ENCODE measurements around the gene SPINK7. TPM values are rescaled to one million over a fixed set of nuclear protein-coding genes. Genes with fewer than 3 reads are reported as not detected.
"Not testable (repeated sequence)": the region's sequence is repeated elsewhere in the genome, so short reads cannot be mapped to it uniquely, and the experiment has no call there.

The SPINK7 gene
- not detected for polyA plus RNA-seq (2012; ENCODE audit: missing spikeins)

DNA sequence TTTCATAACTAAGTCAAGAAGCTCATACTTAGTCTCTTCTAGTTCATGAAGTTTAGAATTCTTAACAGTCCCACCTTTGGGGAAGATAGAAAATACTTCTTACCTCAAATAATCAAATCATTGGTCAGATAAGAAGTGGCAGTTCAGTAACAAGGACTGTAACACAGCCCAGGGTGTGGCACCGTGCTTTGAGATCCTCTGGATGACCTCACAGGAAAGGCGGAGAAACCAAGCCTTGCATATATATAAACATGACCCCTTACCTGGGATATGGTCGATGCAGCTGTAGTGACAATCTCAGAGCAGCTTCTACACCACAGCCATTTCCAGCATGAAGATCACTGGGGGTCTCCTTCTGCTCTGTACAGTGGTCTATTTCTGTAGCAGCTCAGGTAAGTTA, at the start of gene SPINK7:
Gene SPINK7 (plus strand): TSS at position 271 of the 400 bp plus-strand sequence. CDS start 61 bp downstream, at position 332.
- TF ChIP-seq POLR2A (IDR thresholded peaks at IDR 0.05; ENCODE audit: low read depth, low read length) (no peak), POLR2AphosphoS5 (IDR thresholded peaks at IDR 0.05; ENCODE audit: low read depth, low read length) (no peak), TAF1 (IDR thresholded peaks at IDR 0.05; ENCODE audit: borderline replicate concordance, low read depth, low read length) (no peak)
- FAIRE-seq (no peak), DNase-seq (ENCODE audit: insufficient read length) (no peak)

DNA sequence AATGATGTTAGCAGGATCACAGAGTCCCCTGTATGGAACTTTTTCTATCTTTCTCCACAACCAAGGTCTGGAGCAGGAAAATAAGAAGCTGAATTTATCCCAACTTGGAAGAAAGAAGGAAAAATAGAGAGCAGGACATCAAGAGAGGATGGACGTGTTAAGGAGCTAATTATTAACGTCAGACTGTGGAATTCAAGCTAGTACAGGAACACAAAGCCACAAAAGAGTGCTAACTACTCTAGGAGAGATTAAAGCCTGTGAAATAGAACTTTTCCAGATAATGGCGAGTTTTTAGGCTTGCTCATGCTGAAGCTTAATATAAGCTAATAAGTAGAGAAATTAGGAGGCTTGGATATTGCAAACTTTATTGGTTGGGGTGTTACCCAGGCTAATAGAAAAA, 44.3 kb upstream of the SPINK7 start:
- DNase-seq (ENCODE audit: insufficient read length) (no peak), FAIRE-seq (no peak)
- no peak for TF ChIP-seq TAF1 (IDR thresholded peaks at IDR 0.05; ENCODE audit: borderline replicate concordance, low read depth, low read length)
- no peak for TF ChIP-seq POLR2AphosphoS5 (IDR thresholded peaks at IDR 0.05; ENCODE audit: low read depth, low read length)
- no peak for TF ChIP-seq POLR2A (IDR thresholded peaks at IDR 0.05; ENCODE audit: low read depth, low read length)

DNA sequence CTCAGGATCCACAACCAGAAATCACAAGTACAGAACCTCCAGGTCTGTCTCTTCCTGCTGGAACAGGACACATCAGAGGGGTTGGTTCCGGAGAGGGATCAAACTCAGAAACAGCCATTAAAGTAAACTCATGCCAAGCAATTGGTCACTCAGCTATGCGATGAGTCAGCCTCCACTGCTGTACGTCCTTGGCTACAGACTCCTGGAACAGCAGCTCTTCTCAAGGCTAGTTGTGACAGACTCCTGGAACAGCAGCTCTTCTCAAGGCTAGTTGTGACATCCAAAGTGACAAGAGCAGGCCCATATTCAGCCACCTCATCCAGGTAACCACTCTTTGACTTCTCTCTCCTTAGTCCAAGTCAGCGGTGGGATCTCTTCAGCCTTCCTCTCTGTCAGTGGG, 43.7 kb upstream of the SPINK7 start, which contains the start of gene SPINK13:
Gene SPINK13 (plus strand): TSS at position 229 of the 400 bp plus-strand sequence. CDS start 1,279 bp downstream, outside the sequence.
- FAIRE-seq = no peak
- TF ChIP-seq POLR2A (IDR thresholded peaks at IDR 0.05; ENCODE audit: low read depth, low read length) (no peak), TAF1 (IDR thresholded peaks at IDR 0.05; ENCODE audit: borderline replicate concordance, low read depth, low read length) (no peak), POLR2AphosphoS5 (IDR thresholded peaks at IDR 0.05; ENCODE audit: low read depth, low read length) (no peak)
- DNase-seq (ENCODE audit: insufficient read length) = no peak

DNA sequence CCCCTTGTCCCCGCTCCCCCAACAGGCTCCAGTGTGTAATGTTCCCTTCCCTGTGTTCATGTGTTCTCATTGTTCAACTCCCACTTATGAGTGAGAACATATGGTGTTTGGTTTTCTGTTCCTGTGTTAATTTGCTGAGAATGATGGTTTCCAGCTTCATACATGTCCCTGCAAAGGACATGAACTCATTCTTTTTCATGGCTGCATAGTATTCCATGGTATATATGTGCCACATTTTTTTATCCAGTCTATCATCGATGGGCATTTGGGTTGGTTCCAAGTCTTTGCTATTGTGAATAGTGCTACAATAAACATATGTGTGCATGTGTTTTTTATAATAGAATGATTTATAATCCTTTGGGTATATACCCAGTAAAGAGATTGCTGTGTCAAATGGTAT, 37.1 kb upstream of the SPINK7 start:
- DNase-seq (ENCODE audit: insufficient read length); FAIRE-seq: not testable (repeated sequence)

DNA sequence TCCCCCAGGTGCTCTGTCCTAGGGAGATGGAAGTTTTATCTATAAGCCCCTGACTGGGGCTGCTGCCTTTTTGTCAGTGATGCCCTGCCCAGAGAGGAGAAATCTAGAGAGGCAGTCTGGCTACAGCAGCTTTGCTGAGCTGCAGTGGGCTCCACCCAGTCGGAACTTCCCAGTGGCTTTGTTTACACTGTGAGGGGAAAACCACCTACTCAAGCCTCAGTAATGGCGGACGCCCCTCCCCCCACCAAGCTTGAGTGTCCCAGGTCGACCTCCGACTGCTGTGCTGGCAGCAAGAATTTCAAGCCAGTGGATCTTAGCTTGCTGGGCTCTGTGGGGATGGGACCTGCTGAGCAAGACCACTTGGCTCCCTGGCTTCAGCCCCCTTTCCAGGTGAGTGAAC, 31.3 kb upstream of the SPINK7 start:
- not testable (repeated sequence) for FAIRE-seq

DNA sequence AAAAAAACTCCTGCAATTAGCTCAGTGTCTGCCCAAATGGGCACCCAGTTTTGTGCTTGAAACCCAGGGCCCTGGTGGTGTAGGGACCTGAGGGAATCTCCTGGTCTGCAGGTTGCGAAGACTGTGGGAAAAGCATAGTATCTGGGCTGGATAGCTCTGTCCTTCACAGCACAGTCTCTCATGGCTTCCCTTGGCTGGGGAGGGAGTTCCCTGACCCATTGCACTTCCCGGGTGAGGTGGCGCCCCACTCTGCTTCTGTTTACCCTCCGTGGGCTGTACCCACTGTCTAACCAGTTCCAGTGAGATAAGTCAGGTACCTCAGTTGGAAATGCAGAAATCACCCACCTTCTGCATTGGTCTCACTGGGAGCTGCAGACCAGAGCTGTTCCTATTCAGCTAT, 30.9 kb upstream of the SPINK7 start:
- DNase-seq (ENCODE audit: insufficient read length); FAIRE-seq: not testable (repeated sequence)

More for the DNA sequence above, 31.3 kb upstream of the SPINK7 start:
- not testable (repeated sequence) for DNase-seq (ENCODE audit: insufficient read length)

DNA sequence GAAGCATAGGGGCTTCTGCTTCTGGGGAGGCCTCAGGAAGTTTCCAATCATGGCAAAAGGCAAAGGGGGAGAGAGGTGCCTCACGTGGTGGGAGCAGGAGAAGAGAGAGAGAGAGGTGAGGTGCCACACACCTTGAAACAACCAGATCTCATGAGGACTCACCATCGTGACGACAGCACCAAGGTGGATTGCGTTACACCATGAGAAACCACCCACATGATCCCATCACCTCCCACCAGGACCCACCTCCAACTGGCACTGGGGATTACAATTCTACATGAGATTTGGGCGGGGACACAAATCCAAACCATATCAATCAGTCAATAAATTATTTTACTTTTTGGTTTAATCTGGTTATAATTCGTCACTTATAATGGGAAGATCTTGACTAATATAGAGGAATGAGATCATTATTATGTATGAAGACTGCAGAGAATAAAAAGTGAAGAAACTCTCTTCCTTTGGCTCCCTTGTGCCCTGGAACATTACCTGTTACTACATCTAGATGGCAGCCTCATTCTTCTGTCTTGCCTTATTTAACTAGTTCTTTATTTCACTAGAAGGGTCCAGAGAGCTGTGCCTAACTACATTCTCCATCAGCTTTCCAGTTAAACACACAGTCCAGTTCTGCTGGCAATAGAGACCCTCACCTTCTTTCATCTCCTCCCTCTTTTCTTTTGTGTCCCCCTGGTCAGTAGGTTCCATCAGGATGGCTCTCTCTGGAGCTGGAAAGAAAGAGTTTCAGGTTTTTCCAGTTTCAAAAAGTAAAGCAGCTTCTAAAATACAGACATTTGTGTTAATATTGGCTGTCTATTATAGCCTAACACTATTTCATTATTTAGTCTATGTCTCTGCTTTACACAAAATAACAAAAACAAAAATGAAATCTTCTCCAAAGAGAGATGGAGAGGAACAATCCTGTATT, 21.7 kb upstream of the SPINK7 start:
- DNase-seq (ENCODE audit: insufficient read length) (no peak), FAIRE-seq (no peak)
- TF ChIP-seq TAF1 (IDR thresholded peaks at IDR 0.05; ENCODE audit: borderline replicate concordance, low read depth, low read length) = no peak
- no peak for TF ChIP-seq POLR2A (IDR thresholded peaks at IDR 0.05; ENCODE audit: low read depth, low read length)
- TF ChIP-seq POLR2AphosphoS5 (IDR thresholded peaks at IDR 0.05; ENCODE audit: low read depth, low read length) = no peak

DNA sequence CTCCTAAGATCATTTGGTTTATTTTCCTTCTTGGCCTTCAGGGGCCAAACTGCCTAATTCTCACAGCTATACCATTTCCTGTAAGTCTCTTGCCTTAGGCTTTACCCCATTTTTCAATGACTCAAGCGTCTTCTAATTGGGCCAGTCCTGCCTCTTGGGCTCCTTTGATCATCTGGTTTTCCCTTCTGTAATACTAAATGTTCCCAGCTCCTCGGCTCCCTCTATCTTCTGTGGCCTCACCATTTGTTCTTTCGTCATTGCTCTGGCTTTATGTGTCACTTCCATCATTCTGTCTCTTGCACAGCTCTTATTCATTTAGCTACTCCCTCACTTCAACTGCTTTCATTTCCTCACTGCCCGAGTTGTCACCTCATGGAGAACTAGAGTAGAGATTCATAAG, 14.5 kb upstream of the SPINK7 start:
- FAIRE-seq = no peak
- no peak for DNase-seq (ENCODE audit: insufficient read length)
- TF ChIP-seq TAF1 (IDR thresholded peaks at IDR 0.05; ENCODE audit: borderline replicate concordance, low read depth, low read length) (no peak), POLR2A (IDR thresholded peaks at IDR 0.05; ENCODE audit: low read depth, low read length) (no peak), POLR2AphosphoS5 (IDR thresholded peaks at IDR 0.05; ENCODE audit: low read depth, low read length) (no peak)

DNA sequence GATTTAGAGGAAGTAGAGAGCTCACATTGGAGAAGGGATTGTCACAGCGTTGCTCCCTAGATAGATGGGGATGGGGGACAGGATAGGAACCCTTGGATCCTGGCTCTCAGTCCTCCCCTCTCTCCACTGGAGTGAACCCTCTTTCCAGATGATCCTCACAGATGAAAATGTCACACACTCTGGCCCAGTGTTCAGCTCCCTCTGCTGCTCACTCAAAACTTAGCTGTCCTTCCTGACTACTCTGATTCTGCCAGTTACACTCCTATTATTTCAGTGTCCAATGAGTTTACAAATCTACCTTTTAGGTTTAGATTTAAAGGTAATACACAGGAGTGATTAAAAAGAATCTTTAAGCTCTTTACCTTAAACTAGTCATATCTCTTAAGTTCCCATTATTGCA, 5.8 kb upstream of the SPINK7 start:
- DNase-seq (ENCODE audit: insufficient read length) (no peak), FAIRE-seq (no peak)
- TF ChIP-seq POLR2A (IDR thresholded peaks at IDR 0.05; ENCODE audit: low read depth, low read length) = no peak
- TF ChIP-seq POLR2AphosphoS5 (IDR thresholded peaks at IDR 0.05; ENCODE audit: low read depth, low read length) = no peak
- TF ChIP-seq TAF1 (IDR thresholded peaks at IDR 0.05; ENCODE audit: borderline replicate concordance, low read depth, low read length) = no peak

DNA sequence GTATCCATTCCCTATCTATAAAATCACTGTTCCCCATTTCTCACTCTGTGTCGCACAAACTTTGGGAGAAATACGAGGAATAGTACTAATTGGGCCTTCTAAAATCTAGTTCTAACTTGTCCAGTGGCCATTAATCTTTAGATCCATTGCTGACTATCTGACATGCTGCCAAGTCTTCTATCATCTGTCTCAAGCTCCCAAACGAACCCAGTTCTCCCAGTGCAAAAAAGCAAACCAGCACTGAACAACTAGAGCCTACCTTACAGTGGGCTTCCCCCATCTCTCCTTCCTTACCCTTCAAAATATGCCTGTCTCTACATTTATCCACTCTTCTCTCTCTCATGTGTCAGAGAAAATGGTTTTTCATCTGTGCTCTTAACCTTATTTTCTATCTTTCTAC, 3.2 kb upstream of the SPINK7 start:
- DNase-seq (ENCODE audit: insufficient read length) (no peak), FAIRE-seq (no peak)
- TF ChIP-seq TAF1 (IDR thresholded peaks at IDR 0.05; ENCODE audit: borderline replicate concordance, low read depth, low read length) = no peak
- no peak for TF ChIP-seq POLR2A (IDR thresholded peaks at IDR 0.05; ENCODE audit: low read depth, low read length)
- no peak for TF ChIP-seq POLR2AphosphoS5 (IDR thresholded peaks at IDR 0.05; ENCODE audit: low read depth, low read length)

DNA sequence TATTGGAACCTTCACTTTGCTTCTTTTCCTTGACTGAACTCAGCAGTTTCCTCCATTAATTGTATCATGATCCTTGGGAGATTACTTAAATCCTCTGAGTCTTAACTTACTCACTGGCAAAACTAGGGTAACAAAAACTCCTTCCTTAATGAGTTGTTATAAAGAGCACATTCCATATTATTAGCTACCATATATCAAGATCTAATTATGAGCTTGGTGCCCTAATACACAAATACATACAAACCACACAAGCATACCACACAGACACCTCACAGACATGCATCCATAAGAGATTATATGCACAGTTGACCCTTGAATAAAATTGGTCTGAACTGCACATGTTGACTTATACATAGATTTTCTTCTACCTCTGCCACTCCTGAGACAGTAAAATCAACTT, 2.5 kb upstream of the SPINK7 start:
- no peak for TF ChIP-seq POLR2A (IDR thresholded peaks at IDR 0.05; ENCODE audit: low read depth, low read length)
- no peak for TF ChIP-seq TAF1 (IDR thresholded peaks at IDR 0.05; ENCODE audit: borderline replicate concordance, low read depth, low read length)
- no peak for TF ChIP-seq POLR2AphosphoS5 (IDR thresholded peaks at IDR 0.05; ENCODE audit: low read depth, low read length)
- no peak for FAIRE-seq

DNA sequence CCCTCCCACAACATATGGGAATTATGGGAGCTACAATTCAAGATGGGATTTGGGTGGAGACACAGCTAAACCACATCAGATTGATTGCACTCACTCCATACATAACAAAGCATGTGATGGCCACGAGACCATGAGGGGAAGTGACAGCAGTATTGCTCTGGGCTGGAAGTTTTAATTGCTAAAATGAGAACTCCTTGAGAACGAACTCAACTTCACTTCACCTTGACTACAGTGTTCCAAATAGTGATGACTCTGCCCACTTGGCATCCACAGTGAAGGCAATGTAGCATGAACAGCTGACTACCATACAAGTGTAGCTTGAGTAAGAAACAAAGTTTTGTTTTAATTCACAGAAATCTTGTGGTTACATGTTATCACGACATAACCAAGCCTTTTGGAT, 739 bp upstream of the SPINK7 start:
- DNase-seq (ENCODE audit: insufficient read length) = no peak
- no peak for TF ChIP-seq TAF1 (IDR thresholded peaks at IDR 0.05; ENCODE audit: borderline replicate concordance, low read depth, low read length)
- TF ChIP-seq POLR2AphosphoS5 (IDR thresholded peaks at IDR 0.05; ENCODE audit: low read depth, low read length) = no peak
- TF ChIP-seq POLR2A (IDR thresholded peaks at IDR 0.05; ENCODE audit: low read depth, low read length) = no peak
- no peak for FAIRE-seq

More for the DNA sequence above, 2.5 kb upstream of the SPINK7 start:
- DNase-seq (ENCODE audit: insufficient read length) = no peak
